Right hindlimb (tissue), 1 donor: ENCODE results near the gene COL27A1.
"Not testable (repeated sequence)": the region's sequence is repeated elsewhere in the genome, so short reads cannot be mapped to it uniquely, and the experiment has no call there.

Experiments used
- DNase-seq: peaks from one replicate; pipeline ENCODE4 v3.0.0-alpha.2; 2018

The COL27A1 gene

DNA sequence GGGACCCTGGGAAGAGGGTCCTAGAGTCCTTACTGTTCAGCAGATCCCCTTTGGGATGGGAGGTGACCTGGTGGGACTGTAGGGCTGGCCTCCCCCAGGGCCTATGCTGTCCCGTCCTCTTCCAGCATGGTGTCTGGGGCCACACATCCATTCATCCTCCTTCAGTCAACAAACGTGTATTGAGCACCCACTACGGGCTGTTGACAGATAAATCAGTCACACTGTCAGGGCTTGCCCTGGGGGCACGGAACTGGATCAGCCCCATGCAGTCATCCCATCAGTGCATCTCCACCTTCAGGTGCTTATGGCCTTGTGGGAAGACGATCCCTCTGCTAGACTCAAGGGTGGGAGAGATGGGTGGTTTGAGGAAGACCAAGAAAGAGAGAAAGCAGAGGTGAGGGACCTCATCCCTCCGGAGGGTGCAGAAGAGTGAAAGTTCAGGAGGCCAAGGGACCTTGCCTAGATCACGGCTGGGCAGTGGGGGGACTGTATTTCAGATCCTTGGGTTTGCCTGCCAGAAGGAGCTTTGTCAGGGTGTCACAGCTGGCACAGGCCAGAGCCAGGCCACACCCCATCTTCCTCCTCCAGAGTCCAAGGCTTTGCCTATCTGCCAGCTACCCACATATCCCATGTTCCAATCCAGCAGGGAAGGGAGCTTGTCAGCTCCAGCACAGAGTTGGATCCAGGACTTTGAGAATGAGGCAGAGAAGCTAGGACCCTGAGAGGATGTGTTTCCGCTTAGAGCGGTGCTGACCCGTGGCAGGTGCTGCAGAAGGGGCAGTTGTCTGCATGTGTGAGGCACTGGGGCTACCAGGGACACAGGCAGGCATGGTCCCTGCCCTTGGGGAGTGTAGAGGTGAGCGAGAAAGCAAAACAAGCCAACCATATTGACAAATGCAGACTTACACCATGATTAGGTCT, 30.5 kb downstream of the COL27A1 start:
- DNase-seq = no peak

DNA sequence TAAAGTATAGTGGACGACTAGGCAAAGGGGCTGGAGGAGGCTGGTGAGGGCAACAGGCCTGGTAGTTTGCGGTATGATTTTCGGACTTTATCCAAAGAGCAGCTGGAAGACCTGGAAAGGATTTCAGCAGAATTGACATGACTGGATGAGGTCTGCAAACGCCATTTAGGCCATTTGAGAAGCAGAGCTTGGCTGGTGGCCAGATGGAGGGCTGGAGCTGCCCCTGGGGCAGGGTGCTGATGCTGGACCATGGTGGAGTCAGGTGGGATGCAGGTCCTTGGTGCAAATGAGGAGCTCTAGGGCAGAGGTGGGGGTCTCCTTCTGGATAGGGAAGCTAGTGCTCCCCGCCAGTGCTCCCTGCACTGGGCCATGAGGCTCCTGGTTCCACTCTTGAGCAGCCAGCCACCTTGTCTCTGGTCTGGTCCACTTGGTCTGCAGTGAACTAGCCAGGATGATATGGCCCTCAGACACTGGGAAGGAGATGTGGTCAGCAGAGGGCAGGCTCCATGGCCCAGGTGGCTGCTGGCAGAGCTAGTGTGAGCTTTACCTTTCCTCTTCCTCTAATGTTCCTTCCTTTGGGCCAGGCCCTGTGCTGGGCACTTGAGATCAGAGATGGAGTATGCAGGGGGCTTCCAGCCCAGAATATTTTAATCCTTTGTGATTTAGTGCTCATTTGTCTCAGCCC, 31.4 kb downstream of the COL27A1 start:
- DNase-seq = no peak

DNA sequence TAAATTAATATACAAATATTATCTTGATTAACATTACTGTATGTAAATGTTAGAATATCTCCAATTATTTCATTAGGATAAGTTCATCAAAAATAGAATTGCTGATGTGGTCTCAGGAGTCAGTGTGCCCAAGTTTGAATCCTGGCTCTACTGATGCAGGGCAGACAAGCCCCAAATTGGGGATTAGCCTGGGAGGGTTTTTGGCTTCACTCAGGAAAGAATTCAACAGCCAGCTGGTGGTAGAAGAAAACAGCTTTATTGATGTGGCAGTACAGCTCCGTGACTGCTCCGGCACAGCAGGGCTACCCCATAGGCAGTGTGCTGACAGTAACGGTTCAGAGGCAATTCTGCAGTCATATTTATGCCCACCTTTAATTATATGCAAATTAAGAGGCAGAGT, 32.5 kb downstream of the COL27A1 start:
- no peak for DNase-seq

DNA sequence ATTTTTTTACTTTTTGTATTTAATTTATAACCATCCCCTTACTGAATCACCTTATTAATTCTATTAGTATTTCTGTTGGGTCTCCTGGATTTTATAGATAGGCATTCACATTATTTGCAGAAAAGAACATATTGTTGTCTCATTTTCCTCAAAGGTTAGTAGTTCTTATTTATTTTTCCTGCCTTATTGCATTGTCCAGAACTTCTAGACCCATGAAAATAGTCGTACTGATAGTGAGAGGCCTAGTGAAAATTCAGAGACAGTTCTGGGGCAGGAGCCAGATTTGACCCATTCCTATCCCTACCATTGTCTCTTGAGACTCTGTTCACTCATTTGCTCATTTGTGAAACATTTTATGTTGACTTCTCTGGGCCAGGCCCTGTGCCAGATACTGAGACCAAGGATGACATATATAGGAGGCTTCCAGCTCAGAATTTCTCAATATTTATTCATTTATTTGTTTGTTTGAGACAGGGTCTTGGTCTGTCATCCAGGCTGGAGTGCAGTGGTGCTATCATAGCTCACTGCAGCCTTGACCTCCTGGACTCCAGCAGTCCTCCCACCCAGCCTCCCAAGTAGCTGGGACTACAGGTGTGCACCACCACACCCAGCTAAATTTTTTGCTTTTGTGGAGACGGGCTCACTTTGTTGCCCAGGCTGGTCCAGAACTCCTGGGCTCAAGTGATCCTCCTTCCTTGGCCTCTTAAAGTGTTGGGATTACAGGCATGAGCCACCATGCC, 34.7 kb downstream of the COL27A1 start:
- DNase-seq = no peak

DNA sequence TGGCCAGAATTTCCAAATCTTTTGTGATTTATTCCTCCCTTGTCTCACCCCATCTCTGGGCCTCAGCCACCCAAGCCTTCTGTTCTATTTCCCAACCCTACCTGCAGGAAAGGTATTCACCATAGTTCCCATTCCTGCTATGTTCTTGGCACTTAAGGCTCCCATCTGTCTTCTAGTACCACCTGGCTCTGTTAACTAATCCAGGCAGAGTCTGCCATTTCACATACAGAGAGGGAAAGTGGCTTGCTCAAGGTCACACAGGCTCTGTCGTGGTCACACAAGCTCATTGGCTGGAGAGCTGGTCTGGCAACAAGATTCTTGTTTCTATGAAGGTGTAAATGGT, 35.2 kb downstream of the COL27A1 start:
- no peak for DNase-seq

DNA sequence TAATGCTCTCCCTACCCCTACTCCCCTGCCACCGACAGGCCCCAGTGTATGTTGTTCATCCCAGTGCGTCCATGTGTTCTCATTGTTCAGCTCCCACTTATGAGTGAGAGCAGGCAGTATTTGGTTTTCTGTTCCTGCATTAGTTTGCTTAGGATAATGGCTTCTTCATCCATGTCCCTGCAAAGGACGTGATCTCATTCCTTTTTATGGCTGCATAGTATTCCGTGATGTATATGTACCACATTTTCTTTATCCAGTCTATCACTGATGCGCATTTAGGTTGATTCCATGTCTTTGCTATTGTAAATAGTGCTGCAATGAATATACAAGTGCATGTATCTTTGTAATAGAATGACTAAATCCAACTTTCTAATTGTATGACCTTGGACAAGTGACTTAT, 36.1 kb downstream of the COL27A1 start:
- DNase-seq = not testable (repeated sequence)

DNA sequence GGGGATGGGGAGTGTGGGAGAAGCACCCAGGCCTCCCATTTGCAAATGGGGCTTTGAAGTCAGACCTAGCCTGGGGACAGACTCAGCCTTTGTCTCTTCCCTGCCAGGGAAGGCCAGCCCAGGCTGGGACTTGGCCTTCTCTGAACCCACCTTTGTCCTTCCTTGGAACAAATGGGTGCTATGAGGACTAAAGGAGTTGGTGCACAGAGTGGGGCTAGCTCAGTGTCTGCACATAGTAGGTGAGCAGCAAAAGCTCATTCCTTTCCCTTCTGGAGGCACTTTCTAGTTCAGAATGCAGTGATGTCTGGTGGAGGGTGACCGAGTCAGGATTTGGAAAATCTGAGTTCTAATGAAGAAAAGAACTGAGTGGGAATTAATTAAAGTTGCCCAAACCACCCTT, 37.2 kb downstream of the COL27A1 start:
- DNase-seq = no peak

DNA sequence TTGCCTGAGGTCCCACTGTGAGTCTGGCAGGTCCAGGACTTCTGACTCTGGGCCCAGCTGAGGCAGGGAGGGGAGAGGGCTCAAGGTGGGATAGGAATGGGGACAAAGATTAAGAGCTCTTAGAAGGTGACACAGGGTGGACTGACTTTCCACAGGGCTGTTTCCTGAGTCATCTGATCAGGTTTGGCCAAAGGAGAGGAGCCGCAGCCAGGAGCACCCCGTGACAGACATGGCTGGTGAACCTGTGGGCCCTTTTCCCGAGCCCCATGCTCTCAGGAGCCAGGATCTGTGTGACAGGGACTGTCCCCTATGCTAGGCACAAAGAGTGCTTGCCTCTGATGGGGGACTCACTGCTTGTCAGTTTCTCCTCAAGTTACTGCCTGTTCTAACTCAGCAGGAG, 37.8 kb downstream of the COL27A1 start:
- no peak for DNase-seq

DNA sequence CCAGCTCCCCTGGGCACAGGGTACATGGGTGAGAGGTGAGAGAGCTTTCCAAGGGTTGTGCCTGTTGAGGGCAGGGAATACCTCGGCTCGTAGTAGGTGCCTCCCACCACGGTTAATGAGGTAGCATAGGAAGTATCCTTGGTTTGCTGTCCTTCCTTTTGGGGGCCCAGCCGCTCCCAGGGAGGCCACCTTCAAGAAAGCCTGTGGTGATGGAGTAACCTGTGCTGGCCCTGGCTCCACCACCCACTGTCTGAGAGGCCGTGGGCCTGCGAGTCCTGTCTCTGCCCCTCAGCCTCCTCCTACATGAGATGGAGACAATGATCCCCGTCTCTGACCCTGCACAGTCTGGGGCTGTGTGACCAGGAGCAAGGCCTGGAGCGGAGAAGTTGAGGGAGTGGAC, 40.8 kb downstream of the COL27A1 start:
- no peak for DNase-seq

DNA sequence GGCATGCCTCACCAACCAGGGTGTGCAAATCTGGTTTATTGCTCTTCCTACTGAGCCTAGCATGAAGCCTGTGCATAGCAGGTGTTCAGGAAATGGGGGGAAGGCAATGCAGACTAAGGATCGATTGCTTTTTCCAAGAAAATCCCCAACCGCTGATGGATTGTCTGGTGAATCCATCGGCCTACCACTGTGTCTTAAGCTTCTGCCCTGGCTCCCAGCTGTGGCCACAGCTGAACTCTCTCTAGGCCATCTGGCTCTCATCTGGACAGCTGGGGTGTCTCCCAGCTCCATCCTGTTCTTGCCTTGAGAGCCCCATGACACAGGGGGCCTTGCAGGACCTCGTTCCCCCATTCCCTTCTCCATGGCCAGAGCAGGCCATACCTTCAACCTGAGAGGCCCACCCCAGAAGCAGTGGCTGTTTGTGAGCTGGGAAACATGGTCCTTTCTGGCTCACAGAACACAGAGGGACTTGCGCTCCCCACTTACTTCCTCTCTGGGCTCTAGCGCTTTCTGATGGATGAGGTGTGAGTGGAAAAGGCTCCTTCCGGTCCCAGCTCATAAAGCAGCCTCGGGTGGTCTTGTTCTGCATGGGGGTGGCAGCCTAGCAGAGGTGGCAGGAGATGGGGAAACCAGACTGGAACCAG, 41.8 kb downstream of the COL27A1 start:
- peak; percentile 71 for DNase-seq

DNA sequence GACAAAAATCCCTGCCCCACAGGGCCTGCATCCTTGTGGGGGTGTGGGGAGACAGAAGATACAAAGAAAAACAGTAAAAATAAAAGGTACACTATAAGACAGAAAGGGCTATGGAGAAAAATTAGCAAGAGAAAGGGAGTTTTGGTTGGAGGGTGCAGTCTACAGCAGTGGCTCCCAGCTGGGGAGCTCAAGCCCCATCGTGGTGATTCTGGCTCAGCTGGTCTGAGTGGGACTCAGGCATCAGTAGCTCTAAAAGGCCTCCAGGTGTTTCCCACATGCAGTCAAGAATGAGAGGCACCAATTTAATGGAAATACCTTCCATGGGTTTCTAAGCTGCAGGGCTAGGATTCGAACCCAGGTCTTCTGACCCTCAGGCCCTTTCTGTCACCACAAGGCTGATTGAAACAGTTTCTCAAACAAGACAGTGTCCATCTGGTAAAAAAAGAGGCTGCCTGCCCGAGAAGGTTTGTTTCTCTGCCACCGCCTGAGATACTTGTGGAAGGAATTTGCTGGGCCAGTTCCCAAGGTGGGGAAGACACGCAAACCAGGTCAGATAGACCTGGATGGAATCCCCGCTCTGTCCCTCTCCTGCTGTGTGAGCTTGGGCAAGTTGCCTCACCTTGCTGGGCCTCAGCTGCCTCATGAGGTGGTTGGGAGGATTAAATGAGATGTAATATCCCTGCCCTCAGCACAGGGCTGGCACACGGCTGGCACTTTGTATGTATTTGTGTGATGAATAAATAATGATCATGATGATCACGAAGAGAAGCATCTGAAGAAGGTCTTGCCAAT, 43.1 kb downstream of the COL27A1 start:
- no peak for DNase-seq

DNA sequence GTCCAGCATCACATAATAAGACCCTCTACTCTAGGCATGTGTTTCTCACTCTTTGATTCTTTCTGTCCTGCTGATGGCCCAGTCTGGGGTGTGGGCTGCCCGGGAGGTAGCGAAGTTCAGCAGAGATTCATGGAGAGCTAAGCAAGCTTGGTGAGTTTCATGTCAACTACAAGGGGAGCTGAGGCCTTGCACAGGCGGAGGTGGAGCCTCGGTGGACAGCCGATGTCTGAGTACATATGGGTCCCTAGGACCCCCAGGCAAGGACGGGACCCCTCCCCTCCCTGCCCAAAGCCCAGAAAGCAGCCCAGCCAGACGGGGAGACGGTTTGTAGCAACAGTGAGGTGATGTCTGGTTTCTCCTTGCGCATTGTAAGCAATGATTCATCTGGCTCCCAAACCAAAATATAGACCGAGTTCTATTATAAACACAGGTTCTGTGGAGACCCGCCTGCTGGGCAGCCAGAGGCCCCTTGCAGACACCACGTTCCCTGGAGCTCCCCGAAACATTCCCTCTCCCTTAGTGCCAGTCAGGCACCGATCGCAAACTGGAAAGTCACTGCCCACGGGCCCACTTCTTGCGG, 45.5 kb downstream of the COL27A1 start:
- no peak for DNase-seq

DNA sequence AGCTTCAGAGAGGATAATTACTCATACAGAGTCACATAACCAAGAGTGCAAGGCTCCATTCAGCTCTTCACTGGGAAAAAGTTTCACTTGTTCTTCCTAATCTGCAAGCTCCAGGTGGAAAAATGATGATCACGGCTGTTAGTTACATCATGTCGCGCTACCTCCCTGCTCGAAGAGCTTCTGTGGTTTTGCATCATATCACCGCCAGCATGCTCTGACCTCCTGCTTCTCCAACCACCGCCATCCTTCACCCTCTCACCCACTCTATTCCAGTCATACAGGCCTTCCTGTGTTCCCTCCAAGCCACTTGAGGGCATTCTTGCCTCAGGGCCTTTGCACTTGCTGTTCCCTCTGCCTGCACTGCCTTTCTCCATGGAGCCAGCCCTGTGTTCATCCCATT, 47.1 kb downstream of the COL27A1 start:
- no peak for DNase-seq

DNA sequence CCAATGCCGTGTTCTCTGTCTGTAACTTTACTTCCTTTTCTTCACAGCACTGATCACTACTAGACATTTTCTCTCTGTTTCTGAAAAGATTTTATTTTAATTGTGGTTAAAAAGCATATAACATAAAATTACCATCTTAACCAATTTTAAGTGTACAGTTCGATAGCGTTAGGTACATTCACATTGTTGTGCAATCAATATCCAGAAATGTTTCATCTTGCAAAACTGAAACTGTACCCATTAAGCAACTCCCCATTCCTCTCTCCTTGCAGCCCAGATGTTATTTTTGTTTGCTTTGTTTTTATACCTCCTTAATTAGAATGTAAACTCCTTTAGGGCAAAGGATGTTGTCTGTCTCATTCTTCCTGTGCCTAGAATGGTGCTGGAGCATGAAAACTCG, 47.5 kb downstream of the COL27A1 start:
- no peak for DNase-seq

DNA sequence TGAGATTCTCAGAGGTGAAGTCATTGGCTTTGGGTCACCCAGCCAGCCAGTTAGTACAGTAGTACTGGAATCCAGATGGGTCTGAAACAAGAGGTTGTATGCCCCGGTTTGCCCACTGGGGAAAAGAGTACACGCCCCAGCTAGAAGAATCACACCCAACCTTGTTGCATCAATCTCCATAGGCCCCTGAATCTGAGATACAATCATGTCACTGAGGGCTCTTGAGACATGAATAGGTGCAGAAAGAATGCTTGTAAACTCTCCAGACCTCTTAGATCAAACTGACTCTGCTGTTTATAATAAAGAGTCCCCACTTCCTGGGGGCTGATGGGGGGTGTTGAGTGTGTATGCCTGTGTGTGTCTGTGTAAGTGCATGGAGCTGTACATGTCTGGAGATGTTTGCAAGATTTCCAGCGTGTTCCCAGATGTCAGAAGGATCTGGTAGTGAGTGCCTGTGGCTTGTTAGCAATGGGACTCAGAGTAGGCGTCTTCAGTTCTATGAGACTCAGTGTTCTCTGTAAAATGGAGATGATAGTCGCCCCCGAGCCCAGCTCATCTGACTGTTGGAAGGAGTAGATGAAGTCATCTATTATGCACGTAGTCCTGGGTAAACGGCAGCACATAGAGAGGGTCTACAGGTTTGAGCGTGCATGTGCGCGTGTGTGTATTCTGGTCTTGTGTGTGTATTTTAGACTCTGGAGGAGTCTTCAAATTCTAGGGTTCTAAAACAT, 48.2 kb downstream of the COL27A1 start:
- DNase-seq = no peak

DNA sequence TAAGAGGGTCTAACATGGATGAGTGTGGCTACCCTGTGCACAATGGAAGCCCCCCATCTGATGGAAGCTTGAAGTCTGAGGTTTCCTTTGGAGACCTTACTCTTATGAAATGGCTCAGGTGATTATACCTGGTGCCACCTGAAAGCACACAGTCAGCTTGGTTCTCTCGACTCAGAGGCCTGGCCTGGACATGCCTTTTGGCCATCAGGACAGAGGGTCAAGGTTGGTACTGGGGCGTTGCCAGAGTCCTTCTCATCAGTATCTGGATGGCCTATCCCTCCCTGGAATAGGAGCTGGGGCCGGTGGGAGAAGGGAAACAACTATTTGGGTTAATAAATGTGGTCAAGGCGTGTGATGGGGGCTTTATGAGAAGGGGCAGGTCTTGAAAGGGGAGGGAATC, 48.9 kb downstream of the COL27A1 start:
- DNase-seq = no peak

DNA sequence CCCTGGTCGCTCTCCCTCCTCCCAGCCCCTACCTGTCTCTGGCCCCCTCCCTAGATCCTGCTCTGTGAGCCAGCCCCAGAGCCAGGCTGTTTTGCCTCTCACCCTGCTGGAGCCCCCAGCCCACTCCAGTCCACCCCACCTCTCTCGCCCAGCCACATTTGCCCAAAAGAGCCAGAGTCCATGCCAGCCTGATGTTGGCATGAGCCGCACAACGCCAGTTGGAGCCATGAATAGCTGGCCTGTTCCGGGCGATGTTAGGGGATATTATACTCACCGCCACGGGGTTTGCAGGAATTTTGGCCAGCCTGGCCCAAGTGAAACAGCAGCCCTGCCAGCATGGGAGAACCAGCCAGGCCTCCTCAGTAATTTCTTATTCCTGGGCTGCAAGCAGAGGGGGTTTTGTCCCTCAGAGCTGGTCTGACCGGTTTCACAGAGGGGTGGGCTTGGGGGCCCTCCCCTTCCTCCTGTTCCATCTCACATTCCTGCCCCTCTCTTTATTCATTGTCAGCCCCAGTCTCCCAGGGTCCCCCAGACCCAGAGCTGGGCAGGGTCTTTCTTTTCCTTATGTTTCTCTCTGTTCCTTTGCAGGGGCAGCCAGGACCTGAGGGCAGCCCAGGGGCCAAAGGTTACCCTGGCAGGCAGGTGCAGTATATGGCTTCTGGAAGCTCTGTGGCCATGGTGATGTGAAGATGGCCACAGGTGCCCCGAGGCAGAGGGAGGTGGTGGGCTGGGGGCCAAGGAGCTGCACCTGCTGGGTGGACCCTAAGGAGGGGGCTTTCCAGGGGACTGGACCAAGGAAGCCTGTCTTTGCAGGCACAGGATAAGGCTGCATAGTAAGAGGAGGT, 50.1 kb downstream of the COL27A1 start:
- DNase-seq = peak; percentile 81

DNA sequence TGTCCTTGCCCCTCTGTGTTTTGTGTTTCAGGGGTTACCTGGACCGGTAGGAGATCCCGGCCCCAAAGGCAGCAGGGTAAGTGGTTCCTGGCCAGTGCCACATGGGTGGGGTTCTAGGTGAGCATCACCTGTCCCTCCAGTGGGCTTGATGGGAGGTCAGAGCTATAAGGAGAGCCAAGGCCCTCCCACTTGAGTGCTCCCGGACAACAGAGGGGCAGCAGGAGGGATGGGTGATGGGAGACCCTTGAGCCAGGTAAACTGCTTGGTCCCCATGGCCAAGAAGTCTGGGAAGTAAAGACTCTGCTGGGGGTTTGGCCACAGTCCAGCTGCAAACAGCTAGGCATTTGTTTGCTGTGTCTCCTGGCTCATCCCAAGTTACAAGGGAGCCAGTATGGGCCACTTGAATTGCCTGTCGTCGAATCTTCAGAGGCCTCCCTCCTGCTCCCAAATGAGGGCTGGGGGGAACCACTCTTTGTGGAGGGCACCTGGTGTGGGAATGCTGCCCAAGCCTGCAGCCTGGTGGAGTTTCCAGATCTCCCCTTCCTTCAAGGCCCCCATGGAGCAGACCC, 51.0 kb downstream of the COL27A1 start:
- no peak for DNase-seq

DNA sequence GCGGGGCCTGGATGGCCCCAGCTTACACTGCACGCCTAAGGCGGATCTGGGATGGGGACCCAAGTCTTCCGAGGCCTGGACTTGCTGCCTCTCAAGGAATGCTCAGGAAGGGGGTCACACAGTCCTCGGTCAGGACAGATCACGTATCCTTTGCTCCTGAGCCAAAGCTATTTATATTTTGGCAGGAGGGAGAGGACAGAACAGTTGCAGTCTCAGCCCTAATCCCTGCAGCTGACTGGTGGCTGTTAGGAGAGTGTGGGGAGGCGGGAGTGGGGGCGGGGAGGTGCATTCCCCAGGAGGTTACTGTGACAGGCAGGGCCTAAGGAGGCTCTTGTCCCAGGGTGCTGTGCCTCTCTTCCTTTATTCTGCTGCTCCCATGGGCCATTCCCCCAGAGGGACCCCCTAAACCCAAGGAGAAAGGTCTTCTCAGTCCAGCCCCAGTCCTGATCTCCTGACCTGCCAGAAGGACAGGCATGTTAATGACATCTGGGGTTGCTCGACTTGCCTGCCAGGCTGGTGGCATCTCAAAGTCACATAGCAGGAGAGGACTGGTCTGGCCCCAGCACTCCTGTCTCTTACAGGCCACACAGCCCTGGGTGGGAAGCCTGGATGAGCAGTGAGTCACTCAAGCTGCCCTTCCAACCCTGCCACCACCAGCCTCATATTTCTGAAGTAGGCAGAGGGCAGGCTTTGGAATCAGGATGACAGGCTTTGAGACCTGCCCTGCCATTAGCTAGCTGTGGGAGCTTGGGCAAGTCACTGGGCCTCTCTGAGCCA, 51.9 kb downstream of the COL27A1 start:
- peak; percentile 84 for DNase-seq
